GM19463 (cell line): ENCODE results near the gene C19orf12.
"Not testable (repeated sequence)": the region's sequence is repeated elsewhere in the genome, so short reads cannot be mapped to it uniquely, and the experiment has no call there.

Experiments
- ATAC-seq: cut with Tn5 transposase; IDR thresholded peaks from one replicate; pipeline ENCODE4 v1.9.1; 2021; ENCODE audit warnings: mild to moderate bottlenecking, moderate library complexity; ENCODE audit not compliant: unreplicated experiment

Gene C19orf12

DNA sequence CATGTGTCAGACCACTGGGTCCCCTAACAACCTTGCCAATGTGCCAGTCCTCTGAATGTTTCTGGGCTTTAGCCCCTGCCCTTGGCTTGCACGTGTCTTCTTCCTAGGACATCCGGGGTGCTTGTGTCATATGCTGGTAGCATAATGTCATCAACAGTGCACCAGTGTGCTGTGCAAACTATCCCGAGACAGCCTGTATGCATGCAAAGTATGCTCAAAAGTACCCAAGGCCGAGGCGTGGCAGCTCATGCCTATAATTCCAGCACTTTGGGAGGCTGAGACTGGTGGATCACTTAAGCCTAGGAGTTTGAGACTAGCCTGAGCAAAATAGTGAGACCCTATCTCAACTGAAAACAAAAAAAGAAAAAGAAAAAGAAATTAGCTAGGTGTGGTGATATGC lies 20.8 kb upstream of the C19orf12 start:
- ATAC-seq, result no peak

DNA sequence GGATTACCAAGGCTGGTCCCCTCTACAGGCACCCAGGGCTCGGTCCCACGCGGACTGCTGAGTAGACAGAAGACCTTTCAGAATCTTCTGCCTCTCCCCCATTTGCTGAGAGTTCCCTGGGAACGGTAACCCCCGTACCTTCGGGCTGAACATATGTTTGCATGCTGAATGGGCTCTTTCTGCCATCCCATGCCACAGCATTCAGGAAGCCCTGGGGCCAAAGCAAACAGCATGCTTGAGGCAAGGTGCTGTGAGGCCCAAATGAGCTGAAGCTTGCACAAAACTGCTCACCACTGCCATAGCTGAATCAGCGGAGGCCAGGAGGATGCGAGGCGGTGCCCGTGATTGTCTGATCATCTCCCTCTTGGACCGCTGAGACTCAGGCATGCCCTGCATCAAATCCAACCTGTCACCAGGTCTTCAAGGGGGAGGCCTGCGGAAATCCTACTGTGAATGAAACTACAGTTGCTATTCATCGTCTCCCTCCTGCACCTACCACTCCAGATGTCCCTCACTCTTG lies 16.3 kb upstream of the C19orf12 start:
- no peak for ATAC-seq

DNA sequence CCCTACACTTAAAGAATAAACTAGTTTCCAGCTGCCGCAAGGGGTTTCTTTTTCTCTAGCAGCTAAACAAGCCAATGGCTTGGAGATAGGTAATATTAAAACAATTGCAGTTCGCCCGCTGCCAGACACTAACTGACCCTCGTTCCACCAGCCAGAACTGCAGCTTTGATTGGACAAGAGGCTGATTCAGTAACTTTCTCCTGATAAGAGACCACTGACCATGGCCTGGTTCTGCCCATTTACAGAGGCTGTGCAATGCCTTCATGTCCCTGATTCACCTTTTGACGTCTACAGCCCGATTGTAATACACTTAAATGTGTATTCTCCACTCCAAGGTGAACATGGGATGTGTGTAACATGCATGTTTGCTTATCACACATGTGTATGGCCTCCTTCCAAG lies 12.8 kb upstream of the C19orf12 start:
- ATAC-seq, result no peak

DNA sequence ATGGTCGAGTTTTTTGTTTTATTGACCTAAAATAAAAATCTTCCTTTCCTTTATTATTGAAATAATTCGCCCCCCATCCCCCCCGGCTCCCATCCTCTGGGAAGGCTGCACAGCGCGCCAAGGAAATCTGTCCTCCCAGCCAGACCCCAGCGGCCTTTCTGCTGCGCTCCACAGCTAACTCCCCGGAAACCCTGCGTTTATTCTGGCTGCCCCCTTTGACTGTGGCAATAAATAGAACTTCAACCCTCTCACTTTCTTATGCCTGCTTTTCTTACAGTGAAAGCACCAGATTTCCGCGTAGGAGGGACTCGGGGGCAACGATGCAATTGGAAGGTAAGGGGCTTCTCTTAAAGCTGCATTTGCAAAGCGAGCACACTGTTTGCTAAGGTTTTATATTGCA lies 9.7 kb upstream of the C19orf12 start:
- ATAC-seq, result no peak

DNA sequence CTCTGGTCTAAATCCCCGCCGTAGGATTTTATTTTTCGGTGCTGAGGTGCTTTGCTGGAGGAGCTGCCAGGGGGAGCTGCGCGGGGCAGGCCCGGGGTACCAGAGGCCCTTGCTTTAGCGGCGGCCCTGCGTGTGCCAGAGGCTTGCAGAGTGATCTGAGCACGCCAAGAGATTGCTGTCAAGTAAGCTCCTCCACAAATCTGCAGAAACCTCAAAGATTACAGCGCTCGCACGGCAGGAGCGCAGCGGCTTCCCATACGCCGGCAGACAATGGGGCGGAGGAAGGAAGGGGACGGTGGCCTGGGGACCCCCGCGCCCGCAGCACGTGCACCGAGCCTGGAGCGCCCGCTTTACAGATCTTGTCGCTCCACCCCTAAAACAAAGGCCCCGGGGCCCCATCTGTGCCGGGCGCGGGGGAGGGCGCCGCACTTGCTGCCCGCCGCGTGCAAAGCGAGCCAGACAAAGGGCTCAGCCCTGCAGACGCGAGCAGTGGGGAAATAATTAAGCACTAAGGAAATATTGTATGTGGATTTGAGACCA lies 9.1 kb upstream of the C19orf12 start:
- ATAC-seq, result no peak

DNA sequence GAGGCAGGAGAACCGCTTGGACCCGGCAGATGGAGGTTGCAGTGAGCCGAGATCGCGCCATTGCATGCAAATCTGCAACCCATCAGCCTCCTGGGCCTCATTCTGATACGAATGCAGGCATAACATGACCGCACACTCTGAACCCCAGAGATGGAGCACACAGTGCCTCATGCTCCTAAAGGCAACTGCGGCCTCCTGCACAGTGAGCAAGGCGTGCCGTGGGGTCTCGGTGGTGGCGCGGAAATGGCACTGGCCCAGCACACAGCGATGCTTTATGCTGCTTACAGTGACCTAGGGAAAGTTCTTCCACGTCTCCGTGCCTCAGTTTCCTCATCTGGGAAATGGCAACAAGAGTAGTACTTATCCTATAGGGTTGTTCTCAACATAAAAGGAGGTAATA lies 2.0 kb upstream of the C19orf12 start:
- no peak for ATAC-seq

DNA sequence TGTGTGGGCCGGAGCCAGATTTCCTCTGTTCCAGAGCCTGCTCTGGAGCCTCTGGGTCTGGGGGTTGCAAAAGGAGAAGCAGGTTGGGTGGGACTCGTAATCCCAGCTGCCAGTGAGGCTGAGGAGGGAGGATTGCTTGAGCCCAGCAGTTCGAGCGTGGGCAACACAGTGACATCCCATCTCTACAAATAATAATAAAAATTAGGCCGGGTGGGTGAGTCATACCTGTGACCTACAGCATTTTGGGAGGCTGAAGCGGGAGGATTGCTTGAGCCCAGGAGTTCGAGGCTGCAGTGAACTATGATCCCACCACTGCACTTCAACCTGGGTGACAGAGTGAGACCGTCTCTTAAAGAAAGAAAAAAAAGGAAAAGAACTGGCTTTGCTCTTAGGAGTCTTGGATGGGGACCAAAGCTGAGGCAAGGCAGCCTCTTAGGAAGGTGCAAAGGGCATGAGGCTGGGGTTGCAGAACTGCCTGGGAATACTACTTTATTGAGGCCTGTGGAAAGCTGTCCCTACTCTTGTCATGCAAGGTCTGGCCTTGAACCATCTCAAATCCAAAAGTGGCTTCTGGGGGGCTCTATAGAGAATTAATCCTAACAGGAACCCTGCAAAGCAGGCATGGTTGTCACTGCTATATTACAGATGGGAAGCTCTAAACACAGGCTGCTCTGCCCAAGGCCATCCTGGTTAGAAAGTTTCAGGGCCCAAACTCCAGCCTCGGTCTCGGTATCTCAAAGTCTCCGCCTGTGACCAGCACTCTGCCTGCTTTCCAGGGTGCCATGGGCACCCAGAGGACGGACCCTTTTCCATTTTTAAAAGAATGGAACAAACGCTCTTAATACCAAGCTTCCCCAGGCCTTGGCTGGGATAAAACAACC lies 880 bp upstream of the C19orf12 start:
- ATAC-seq, result no peak

DNA sequence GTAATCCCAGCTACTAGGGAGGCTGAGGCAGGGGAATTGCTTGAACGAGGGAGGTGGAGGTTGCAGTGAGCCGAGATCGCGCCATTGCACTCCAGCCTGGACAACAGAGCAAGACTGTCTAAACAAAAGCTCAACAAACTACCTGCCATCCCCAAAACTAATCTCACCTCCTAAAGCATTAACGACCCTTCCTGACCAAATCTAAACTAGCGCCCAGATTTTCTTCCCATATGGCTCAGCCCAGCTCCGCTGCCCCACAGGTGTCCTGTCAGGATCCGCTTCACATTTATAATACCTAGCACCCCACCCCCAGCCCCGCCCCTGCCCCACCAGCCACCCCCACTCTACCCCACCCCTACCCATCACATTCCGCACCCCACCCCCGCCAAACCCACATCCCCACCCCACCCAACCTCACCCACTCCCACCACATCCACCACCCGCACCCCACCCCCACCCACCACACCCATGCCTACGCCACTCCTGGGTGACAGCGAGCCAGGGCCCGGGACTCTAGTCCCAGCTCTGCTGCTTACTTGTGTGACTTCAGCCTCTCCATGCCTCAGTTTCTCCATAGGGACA lies 599 bp downstream of the C19orf12 start:
- ATAC-seq, result peak; percentile 22

DNA sequence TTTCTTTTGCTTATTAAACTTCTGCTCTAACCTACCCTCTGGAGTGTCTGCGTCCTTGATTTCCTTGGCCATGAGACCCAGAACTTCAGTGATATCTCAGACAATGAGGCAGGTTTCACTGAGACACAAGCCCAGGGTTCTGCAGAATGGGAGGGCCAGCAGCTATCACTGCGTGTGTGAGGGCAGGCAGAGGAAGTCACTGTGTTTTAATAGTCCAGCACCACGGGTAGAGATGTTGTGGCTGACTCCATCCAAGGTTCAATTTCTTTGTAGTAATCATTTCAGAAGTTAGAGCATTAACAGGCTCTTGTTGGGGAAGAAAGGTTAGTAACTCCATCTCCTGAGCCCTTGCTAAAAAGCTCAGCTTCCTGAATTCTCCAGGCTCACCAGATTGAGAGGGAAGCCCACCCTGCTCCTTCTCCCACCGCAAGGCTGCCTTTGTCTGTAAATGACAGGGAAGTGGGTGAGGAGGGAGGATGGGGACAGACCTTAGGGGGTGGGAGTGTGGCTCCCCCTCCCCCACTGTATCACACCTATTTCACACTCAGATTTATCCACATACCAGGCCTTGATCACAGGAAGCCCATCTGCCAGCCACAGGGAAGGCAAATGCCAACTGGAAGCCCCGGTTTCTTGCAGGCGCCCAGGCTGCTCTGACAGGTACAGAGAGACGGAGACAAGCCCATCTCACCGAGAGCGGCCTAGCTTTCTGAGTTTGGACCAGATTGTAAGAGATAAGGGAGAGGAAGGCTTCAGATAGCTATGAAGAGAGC lies 2.1 kb downstream of the C19orf12 start:
- ATAC-seq, result no peak

DNA sequence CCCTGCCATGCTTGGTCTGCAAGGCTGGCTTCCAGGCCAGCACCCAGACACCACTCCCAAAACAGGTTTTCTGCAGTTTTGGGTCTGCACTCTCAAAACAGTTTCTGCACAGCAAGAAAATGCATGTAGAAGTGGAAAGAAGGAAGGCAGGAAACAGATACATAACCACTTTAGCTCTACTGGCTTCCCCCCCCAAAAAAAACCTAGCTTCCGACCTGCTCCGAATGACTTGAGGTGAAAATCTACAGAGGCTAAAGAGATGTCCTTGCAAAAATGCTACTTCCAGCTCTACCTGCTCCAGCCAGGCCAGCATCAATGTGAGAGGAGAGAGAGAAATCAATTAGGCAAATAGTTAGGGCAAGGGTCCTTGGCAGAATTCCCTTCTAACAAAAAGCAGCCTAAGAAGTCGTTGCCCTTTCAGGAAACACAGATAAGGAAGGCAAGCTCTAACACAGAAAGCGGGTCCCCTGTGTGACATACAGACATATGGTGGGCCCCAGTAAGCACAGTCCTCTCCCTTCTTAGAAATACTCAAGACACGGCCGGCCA lies 3.4 kb downstream of the C19orf12 start:
- no peak for ATAC-seq

DNA sequence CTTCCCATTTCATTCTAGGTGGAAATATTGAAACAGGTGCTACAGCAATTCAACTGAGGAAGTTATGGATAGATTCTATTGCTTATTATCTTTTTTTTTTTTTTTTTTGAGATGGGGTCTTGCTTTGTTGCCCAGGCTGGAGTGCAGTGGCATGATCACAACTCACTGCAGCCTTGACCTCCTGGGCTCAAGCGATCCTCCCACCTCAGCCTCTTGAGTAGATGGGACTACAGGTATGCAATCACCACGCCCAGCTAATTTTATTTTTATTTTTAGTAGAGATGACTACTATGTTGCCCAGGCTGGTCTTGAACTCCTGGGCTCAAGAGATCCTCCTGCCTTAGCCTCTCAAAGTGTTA lies 5.6 kb downstream of the C19orf12 start:
- ATAC-seq, result not testable (repeated sequence)

DNA sequence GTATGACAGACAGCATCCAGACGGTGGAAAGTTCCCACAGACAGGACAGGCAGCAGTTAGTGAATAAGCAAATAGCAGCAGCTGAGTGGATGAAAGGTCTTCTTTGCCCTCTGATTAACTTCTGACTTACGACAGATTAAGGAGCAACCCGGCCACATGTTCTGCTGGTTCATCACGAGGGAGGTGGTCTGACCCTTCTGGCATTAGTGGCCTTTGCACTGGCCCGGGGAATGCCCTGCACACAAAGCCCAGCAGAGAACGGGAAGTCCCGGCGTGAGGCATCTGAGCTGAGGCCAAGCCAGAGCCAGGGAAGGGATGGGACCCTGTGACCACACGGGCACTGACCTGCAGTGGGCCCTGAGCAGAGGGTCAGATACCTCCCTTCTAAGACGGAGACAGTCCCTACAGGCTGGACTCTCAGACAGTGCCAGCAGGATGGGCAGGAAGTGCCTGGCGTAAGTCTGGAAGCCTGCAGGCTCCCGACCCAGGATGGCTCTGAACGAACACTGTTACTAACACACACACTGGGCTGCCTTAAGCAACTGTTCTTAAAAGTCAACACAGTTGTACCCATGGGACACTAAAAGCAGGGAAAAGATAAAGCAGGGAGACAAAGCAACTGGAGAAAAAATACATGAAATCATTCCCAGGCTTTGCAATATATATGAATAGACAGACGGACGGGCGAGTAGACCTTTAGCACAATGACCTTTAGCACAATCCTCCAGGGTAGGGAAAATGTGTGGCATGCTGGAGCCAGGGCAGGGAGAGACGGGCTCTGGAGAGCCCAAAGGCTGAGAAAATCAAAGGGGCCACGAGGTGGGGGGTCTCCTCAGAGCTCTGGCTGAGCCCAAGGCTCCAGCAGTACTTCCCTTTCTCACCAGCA lies 6.3 kb downstream of the C19orf12 start:
- no peak for ATAC-seq

DNA sequence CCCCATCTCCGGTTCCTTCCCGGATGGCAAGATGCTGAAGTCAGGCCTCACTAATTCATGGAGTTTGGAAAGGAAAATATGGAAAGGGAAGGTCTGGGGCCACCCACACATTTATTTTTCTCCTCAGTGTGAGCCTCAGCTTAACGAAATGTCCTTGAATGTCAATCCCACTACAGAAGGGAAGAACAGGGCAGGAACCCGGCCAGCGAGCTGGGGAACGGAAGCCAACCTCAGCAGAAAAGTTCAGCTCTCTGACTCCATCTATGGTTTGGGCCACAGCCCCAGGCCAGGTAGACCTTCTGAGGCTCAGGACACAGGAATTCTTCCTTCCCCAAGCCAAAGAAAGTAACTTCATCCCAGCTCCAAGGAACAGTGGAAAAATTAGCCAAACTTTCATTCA lies 8.4 kb downstream of the C19orf12 start:
- no peak for ATAC-seq

DNA sequence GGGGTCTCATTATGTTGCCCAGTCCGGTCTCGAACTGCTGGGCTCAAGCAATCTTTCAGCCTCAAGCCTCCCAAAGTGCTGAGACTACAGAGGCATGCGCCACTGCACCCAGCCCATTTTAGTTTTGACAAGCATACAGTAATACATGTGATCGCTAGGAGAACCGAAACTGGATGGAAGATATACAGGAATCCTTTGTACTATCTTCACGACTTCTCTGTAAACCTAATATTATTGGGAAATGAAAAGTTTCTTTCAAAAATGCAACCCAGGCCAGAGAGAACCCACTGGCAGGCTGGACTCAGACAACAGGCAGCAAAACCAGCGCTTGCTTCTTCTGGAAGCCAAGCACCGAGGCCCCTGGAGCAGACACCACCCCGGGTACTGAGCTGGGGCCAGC lies 9.4 kb downstream of the C19orf12 start:
- no peak for ATAC-seq

DNA sequence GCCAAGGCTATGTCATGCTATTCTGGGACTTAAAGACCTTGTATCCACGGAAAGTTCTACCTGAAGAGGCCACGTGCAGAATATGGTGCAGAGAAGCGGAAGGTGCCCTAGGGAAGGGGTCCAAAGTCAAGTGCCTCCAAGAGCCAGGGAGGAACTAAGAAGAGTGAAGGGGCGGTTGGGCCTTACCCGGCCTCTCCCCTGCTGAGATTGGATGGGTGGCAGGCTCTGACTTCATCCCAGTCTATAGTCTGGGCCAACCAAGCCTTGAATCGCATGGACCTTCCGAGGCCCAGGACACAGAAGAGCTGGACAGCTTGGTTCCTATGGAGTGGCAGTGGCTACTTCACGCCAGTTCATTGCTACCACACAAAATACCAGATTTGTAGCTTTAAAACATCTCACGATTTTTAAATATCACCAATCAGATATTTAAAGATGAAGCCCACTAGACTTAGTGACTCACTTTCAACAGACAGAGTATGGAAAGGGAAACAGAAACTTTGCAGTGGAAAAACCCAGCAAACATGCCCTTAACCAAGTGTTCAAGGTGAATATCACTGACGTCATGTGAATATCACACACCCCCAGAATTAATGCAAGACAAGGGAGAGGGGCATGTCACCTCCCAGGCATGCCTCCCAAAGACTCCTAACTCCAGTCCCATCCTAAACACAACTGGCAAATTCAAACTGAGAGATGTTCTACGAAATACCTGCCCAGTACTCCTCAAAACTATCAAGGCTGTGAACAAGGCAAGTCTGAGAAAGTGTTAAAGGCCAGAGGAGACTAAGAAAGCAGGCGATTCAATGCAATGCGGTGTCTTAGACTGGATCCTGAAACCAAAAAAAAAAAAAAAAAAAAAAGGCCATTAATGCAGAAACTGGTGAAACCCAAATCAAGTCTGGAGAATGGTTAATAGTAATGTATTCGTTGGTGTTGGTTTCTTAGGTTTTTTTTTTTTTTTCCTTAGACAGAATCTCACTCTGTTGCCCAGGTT lies 10.2 kb downstream of the C19orf12 start:
- ATAC-seq, result peak; percentile 84

DNA sequence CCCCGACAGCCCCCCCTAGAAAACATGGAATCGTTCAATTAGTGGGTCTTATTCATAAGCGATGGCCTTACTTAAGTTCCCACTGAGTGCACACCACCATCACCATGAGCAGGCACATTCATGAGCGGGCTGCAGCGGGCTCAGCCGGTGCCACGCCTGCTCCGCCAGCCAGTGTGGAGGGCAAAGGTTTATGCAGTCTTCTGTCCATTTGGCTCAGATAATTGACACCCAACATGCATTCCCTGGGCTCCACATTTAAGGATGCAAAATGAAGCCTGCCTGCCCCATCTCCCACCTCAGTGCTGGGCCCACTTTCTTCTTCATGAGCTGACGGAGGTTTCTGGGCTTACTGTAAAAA lies 12.1 kb downstream of the C19orf12 start:
- no peak for ATAC-seq

DNA sequence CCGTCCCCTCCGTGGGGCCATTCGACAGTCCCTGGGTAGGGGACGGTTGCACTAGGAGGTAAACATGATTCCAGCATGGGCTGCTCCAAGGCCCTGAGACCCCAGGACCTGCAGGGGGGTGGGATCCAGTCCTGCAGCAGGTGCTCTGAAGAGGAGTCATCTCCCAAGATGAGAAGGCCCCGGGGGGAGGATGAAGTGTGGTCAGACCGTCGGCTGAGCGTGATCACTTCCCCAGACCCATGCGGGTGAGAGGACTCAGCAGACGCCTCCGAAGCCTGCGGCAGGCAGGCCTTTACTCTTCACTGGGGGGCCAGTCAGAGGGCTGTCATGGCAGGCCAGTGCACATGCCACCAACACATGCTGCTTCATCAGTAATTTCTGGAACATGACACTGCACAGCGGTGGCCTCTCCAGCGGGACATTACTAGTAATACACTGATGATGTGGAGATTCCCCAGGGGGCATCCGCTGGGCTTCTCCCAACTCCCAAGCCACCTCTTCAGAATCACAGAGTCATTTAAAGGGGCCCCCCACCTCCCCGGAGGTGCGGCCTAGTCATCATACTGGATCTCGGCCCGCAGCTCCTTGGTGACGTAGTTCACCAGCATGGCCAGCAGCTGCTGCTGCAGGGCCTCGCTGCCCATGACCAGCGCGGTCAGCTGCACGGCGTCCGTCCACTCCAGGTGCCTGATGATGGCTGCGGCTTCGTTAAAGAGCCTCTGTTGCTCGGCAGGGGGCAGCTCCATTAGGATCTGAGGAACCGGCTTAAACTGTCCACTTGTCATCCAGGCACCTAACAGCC lies 12.7 kb downstream of the C19orf12 start:
- ATAC-seq, result no peak

DNA sequence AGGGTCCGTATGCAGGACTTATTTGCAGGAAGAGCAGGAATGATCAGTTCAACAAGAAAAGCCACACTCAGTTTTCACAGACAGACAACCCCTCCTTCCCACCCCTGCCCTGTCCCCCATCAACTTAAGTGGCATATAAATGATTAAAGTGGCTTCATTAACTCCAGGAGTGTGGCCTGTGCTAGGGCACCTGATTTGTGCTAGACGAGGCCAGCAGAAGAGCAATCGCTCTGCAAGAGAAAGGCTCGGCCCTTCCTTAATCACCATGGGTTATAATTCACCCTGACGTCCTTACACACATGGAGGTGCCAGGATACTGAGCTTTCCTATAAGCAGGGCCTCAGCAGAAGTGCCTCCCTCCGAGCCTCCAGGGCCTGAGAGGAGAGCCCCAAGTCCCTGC lies 14.6 kb downstream of the C19orf12 start:
- no peak for ATAC-seq
